ENCODE data around the gene HYI.
A peak's percentile ranks its signal among the peaks of the same experiment; 100 is the strongest.

Gene HYI

DNA sequence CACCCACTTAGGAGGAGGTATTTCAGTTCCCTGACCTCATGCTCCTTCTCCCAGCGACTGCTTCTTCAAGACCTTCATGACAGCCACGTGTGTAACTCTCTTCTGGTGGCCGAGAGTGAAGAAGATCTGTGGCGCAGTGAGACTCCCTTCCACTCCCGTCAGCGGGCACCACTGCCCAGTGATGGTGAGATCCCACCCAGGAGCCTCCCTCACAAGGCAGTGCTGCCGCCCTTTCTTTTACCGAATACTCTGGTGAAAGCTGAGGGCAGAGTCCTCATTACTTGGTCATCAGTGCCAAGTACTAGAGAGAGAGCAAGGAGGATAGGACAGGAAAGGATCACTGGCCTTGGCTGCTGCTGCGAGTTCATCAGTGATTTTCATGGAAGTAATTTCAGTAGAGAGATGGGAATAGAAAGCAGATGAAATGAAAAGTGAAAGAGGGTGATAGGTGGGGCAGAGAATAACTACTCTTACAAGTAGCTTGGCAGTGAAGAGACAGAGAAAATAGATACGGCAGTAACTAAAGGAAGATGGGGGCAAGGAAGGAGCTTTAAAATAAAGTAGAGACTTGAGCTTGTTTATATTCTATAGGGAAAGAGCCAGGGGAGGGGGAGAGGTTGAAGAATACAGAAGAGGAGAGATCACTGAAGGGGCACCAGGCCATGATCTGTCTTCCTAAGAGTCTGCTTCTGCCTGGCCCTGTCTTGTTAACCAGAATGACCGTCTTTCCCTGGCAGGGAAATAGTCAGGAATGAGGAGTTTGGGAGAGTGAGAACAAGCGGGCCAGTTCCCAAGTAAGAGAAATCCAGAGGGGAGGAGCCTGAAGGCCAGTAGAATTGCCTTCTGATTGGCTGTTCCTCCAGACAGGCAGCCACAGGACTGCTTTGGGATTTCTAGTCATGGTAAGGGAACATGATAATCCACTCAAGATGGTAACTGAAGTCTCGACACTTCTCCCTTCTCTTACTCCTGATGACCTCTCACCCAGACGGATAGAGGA is 18.3 kb downstream of the HYI start:
- H3K36me3 Mint-ChIP-seq (ENCODE audit: low read depth), result peaks cover 60% of the 10 kb centered on the region
- peaks cover 5% of the 10 kb centered on the region for H3K4me1 Mint-ChIP-seq
- H3K4me3 Mint-ChIP-seq, result no peak overlapping the region
- no peaks in the 10 kb centered on the region for H3K9me3 Mint-ChIP-seq
- H3K27ac Mint-ChIP-seq, result peak overlapping the region; percentile 1 to 38 (median 6)
- TF ChIP-seq, protein P1, sequence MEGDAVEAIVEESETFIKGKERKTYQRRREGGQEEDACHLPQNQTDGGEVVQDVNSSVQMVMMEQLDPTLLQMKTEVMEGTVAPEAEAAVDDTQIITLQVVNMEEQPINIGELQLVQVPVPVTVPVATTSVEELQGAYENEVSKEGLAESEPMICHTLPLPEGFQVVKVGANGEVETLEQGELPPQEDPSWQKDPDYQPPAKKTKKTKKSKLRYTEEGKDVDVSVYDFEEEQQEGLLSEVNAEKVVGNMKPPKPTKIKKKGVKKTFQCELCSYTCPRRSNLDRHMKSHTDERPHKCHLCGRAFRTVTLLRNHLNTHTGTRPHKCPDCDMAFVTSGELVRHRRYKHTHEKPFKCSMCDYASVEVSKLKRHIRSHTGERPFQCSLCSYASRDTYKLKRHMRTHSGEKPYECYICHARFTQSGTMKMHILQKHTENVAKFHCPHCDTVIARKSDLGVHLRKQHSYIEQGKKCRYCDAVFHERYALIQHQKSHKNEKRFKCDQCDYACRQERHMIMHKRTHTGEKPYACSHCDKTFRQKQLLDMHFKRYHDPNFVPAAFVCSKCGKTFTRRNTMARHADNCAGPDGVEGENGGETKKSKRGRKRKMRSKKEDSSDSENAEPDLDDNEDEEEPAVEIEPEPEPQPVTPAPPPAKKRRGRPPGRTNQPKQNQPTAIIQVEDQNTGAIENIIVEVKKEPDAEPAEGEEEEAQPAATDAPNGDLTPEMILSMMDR (IDR thresholded peaks at IDR 0.05; ENCODE audit: unreplicated experiment in 3 of 3), result no peak
- no peaks in the 10 kb centered on the region for H3K27me3 Mint-ChIP-seq (ENCODE audit: low read depth)

DNA sequence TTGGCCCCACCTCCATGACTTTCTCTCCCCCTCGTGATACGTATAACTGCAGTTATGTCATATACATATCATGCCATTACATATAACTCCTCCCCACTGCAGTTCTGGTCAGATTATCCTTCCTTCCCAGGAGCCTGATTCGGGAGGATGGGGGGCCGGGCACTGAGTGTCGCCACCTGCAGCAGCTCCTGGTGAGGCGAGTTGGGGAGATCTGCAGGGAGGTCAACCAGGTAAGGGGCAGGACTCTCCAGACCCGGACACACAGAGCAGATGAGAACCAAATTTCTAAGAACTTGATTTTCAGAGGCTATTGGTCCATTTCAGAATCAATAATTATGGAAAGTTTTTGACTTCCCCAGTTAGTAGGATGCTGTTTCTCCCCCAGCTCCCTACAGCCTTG is 19.5 kb downstream of the HYI start:
- H3K27ac Mint-ChIP-seq, result no peak overlapping the region
- H3K4me3 Mint-ChIP-seq, result no peak overlapping the region
- TF ChIP-seq, protein P1 (IDR thresholded peaks at IDR 0.05; ENCODE audit: unreplicated experiment in 3 of 3), result no peak
- no peaks in the 10 kb centered on the region for H3K9me3 Mint-ChIP-seq
- H3K4me1 Mint-ChIP-seq, result peaks cover 5% of the 10 kb centered on the region
- peaks cover 70% of the 10 kb centered on the region for H3K36me3 Mint-ChIP-seq (ENCODE audit: low read depth)
- H3K27me3 Mint-ChIP-seq (ENCODE audit: low read depth), result no peaks in the 10 kb centered on the region

- TF ChIP-seq, protein P1 (IDR thresholded peaks at IDR 0.05; ENCODE audit: unreplicated experiment in 3 of 3), result no peak
- H3K36me3 Mint-ChIP-seq (ENCODE audit: low read depth), result peaks cover 72% of the 10 kb centered on the region
- H3K4me3 Mint-ChIP-seq, result no peak overlapping the region
- peaks cover 5% of the 10 kb centered on the region for H3K4me1 Mint-ChIP-seq
- H3K27ac Mint-ChIP-seq, result no peak overlapping the region
- no peaks in the 10 kb centered on the region for H3K9me3 Mint-ChIP-seq
- H3K27me3 Mint-ChIP-seq (ENCODE audit: low read depth), result no peaks in the 10 kb centered on the region
Measured at GRCh38 chr1:43432907-43433306, 20.8 kb downstream of the HYI start.

DNA sequence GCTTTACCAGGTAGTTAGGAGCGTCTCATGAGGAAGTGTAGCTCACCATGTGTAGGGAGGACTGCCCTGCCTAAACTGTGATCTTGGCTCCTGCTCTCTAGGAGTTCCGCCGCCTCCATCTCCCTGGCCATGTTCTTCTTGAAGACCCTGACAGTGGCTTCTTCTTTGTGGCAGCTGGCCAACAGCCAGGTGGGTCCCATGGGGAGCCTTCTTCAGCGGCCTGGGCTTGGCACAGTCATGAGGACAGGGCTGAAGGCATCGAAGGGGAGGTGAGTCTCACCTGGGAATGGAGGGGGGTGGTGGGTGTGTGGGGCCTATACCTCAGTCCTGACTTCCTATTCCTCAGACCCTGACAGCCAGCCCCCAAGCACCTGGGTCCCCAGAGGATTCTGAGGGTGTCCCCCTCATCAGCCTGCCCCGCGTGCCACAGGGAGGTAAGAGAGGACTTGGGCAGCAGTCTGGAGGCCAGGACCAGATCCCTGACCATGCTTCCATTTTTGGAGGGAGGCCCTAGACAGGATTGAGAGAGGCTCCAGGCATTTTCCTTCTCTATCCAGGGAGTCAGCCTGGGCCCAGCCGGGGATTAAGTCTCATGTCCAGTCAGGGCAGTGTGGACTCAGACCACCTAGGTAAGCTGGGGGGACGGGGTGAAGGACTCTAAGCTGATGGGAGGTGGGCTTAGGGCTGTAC is 21.4 kb downstream of the HYI start:
- H3K4me1 Mint-ChIP-seq, result peaks cover 5% of the 10 kb centered on the region
- H3K4me3 Mint-ChIP-seq, result no peak overlapping the region
- TF ChIP-seq, protein P1 (IDR thresholded peaks at IDR 0.05; ENCODE audit: unreplicated experiment in 3 of 3), result no peak
- no peaks in the 10 kb centered on the region for H3K27me3 Mint-ChIP-seq (ENCODE audit: low read depth)
- no peak overlapping the region for H3K27ac Mint-ChIP-seq
- no peaks in the 10 kb centered on the region for H3K9me3 Mint-ChIP-seq
- peaks cover 73% of the 10 kb centered on the region for H3K36me3 Mint-ChIP-seq (ENCODE audit: low read depth)

DNA sequence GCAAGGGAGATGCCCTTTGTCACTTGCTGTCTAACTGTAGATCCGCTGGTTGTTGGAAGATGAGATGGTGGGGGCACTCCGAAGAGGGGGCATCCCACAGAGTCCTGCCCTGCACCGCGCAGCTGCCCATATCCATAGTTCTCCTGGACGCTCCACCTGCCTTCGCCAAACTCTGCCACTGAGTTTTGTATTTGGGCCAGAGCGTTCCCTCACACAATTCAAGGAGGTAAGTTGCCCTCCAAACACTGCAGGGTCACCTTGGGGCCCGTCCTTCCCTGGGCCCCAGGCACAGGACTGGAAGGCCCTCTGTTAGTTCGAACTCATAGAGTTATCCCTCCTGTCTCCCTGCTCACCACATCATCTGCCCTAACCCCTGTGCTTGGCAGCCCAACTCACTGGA is 22.1 kb downstream of the HYI start:
- no peak overlapping the region for H3K4me3 Mint-ChIP-seq
- H3K4me1 Mint-ChIP-seq, result peaks cover 5% of the 10 kb centered on the region
- H3K27ac Mint-ChIP-seq, result no peak overlapping the region
- H3K27me3 Mint-ChIP-seq (ENCODE audit: low read depth), result no peaks in the 10 kb centered on the region
- peaks cover 78% of the 10 kb centered on the region for H3K36me3 Mint-ChIP-seq (ENCODE audit: low read depth)
- TF ChIP-seq, protein P1 (IDR thresholded peaks at IDR 0.05; ENCODE audit: unreplicated experiment in 3 of 3), result no peak
- no peaks in the 10 kb centered on the region for H3K9me3 Mint-ChIP-seq
